HG03558 (cell line): ENCODE data around the gene ARFGAP2.
"Not testable (repeated sequence)": the region's sequence is repeated elsewhere in the genome, so short reads cannot be mapped to it uniquely, and the experiment has no call there.

Experiments
- ATAC-seq: cut with Tn5 transposase; IDR thresholded peaks from one replicate; pipeline ENCODE4 v1.9.1; 2021; ENCODE audit warnings: moderate number of reproducible peaks; ENCODE audit not compliant: unreplicated experiment; ENCODE audit errors: extremely low read depth

The ARFGAP2 gene

GRCh38 chr11:47118958-47119688 is 57.6 kb downstream of the ARFGAP2 start:
- ATAC-seq: not testable (repeated sequence)
